Large intestine (tissue), 3 donors: ENCODE results near the gene GYPA. TPM values are rescaled to one million over a fixed set of nuclear protein-coding genes. Genes with fewer than 3 reads are reported as not detected.
A peak's percentile ranks its signal among the peaks of the same experiment; 100 is the strongest.
"Not testable (repeated sequence)": the region's sequence is repeated elsewhere in the genome, so short reads cannot be mapped to it uniquely, and the experiment has no call there.

ENCODE experiments used
- DNase-seq, 2 donors: peaks; one replicate each; pipeline versions ENCODE4 v3.0.0 to v3.0.0-alpha.2; 2013
- H3K27ac ChIP-seq: one replicate; pipeline ENCODE4 v1.5.1; 2013; ENCODE audit warnings: low read length
- H3K27me3 ChIP-seq: 2 replicates; pipeline ENCODE4 v1.6.1; 2013; ENCODE audit warnings: low read length; ENCODE audit not compliant: control insufficient read depth, insufficient read depth
- H3K36me3 ChIP-seq: 2 replicates; pipeline ENCODE4 v1.6.1; 2013; ENCODE audit warnings: low read length; ENCODE audit not compliant: control insufficient read depth, insufficient read depth
- H3K4me1 ChIP-seq: one replicate; pipeline ENCODE4 v1.6.1; 2013; ENCODE audit warnings: low read length; ENCODE audit not compliant: control insufficient read depth, insufficient read depth
- H3K4me3 ChIP-seq: one replicate; pipeline ENCODE4 v1.5.1; 2013; ENCODE audit warnings: low read length
- H3K9me3 ChIP-seq: one replicate; pipeline ENCODE4 v1.6.1; 2013; ENCODE audit warnings: mild to moderate bottlenecking, low read depth, low read length, moderate library complexity; ENCODE audit not compliant: control insufficient read depth
- WGBS: methylation state at CpG from one replicate; pipeline ENCODE4 v1.1.5; 2013; ENCODE audit warnings: low lambda C conversion rate; ENCODE audit not compliant: insufficient coverage; 5-methylcytosine and 5-hydroxymethylcytosine counted together
- polyA plus RNA-seq: library from polyadenylated mRNA; unstranded; fragments of 120-200 nt; gene quantifications from one replicate; pipeline ENCODE4 v1.2.1, GENCODE V29; 2013

The GYPA gene
- polyA plus RNA-seq, 1 donor, result 3.5 TPM

DNA sequence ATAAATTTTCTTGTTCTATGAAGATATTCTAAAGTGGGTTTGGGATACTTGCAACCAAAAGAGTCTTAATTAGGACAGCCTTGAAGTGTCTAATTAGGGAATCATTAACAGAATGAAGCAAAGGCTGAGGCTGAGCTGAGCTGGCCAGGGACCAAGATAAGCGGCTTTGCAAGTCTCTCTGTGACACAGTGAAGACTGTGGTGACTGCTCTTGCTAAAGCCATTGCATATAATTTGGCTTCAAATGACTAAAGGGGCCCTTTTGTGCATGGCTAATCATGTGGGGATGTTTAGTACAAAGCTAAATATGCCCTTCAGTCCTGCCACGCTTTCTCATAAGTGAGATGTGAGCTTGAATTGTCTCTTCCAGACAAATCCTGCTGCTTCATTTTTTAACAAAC, 31.2 kb upstream of the GYPA start:
- no peak overlapping the region for H3K27ac ChIP-seq
- H3K27me3 ChIP-seq, result no peaks in the 10 kb centered on the region
- no peaks in the 10 kb centered on the region for H3K36me3 ChIP-seq
- H3K9me3 ChIP-seq, result no peaks in the 10 kb centered on the region
- no peaks in the 10 kb centered on the region for H3K4me1 ChIP-seq
- H3K4me3 ChIP-seq, result no peak overlapping the region
- WGBS, result no CpG with 5 or more reads among the region's 2 CpGs
- no peak for DNase-seq

DNA sequence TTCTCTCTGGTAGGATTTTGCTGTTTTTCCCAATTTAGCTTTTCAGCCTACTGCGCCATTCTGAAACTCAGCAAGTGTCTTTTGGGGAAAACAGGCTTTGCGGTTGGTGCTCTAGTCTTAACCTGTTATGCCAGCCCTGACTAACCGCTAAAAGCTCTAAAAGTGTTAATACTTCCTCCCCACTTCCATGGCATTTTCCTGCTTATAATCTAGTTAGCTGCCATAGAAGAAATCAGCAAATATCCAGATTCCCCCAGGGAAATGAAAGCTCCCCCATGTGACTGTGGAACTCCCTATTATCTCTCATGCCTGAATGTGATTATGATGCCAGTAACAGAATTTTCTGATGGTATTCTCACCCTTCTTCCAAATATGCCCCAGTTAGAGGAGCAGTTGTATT, 28.7 kb upstream of the GYPA start:
- Histone ChIP-seq H3K4me1 (no peaks in the 10 kb centered on the region), H3K9me3 (no peaks in the 10 kb centered on the region), H3K4me3 (no peak overlapping the region), H3K27ac (no peak overlapping the region), H3K36me3 (no peaks in the 10 kb centered on the region), H3K27me3 (no peaks in the 10 kb centered on the region)
- WGBS, result no CpG with 5 or more reads among the region's 3 CpGs
- DNase-seq, result no peak

DNA sequence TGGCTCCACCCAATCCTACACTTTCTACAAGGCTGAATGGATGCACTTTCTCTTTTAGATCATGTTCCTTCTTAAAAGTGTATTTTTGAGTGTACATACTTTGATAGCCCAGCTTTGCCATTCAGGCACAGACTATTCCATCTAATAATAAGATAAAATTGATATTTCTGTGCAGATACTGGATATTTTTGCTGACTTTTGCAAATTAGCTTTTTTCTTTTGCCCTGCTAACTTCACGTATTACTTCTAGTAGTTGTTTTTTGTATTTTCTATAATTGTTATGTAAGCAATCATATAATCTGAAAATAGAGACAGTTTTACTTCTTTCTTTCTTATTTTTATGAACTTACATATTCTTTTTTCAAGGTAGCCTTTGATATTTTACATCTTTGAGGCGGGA, 13.5 kb upstream of the GYPA start:
- DNase-seq, result no peak
- Histone ChIP-seq H3K27ac (no peak overlapping the region), H3K36me3 (no peaks in the 10 kb centered on the region), H3K27me3 (no peaks in the 10 kb centered on the region), H3K4me1 (no peaks in the 10 kb centered on the region), H3K9me3 (no peaks in the 10 kb centered on the region), H3K4me3 (no peak overlapping the region)
- 100% methylated on average over 1 of the region's 2 CpGs for WGBS

DNA sequence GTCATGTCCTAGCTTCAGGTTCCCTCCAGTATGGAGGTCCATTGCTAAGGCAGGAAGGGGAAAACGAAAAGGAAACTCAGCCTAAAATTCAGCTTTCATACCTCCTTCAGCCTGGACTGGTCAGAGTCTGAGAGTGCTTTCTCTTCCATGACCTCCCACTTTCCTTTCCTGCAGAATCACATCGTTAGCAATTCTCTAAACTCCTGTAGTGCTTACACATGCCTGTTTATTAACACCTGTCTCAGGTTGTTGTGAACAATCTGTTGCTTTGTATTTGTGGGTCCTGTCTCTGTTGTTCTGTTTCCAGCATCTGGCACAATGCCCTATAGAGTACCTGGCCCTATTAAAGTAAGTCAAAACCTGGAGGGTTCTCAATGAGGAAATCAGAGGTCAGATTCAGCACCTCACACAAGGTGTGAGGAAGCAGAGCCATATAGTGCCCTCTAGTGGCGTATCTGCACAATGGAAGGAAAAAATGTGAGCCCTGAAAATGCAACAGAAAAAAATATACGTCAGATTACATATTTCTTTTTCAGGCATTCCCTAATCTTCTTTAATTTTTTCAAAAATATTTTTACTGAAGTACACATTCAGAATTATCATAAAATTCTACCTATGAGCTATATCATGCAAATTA, 2.3 kb upstream of the GYPA start:
- H3K27me3 ChIP-seq, H3K4me1 ChIP-seq, H3K4me3 ChIP-seq, H3K9me3 ChIP-seq, H3K36me3 ChIP-seq, H3K27ac ChIP-seq: not testable (repeated sequence)
- 0% methylated on average over 1 of the region's 4 CpGs for WGBS
- DNase-seq, result peak in 1 of 2 donors; percentile 2

DNA sequence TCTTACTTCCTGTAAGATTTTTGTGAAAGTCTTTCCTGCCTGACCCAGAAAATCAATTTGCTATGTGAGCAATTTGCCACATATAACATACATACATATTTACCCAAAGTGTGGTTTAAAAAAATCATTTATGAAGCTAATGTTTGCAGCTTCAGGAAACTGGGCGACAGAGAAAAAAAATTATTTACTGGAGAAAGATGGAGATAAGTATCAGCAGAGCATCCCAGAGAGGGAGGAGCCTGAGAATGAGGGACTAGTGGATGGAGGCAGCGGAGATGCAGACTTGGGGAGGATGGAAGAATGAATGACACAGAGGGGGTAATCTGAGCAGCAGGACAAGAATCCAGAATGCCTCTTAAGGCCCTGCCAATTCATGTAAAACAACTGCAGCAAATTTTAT, 975 bp upstream of the GYPA start:
- H3K9me3 ChIP-seq, result no peaks in the 10 kb centered on the region
- no peak overlapping the region for H3K27ac ChIP-seq
- no peaks in the 10 kb centered on the region for H3K4me1 ChIP-seq
- no peaks in the 10 kb centered on the region for H3K36me3 ChIP-seq
- no peak overlapping the region for H3K4me3 ChIP-seq
- DNase-seq, result no peak
- no peaks in the 10 kb centered on the region for H3K27me3 ChIP-seq
- 80% methylated on average over 1 of the region's 2 CpGs for WGBS

DNA sequence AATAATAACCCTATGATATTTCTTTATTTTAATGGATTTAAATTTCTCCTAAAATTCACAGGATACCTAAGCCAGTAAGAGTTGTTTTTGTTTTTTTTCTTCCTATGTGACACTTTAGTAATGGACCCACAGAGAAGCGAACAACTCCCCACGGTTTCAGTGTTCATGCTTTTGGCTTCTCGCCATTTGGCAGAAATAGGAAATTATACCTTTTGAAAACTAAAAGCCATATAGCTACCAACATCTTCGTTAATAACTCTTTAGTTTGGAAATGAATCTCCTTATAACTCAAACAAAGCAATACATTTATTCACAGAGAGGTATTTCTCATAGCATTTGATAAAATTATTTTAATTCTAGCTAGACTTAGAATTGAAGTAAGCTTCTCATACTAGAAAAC, 527 bp downstream of the GYPA start:
- H3K36me3 ChIP-seq, H3K4me3 ChIP-seq, H3K27ac ChIP-seq, H3K9me3 ChIP-seq, DNase-seq, H3K27me3 ChIP-seq, H3K4me1 ChIP-seq: not testable (repeated sequence)
- WGBS, result 90% methylated on average over 2 of the region's 4 CpGs

DNA sequence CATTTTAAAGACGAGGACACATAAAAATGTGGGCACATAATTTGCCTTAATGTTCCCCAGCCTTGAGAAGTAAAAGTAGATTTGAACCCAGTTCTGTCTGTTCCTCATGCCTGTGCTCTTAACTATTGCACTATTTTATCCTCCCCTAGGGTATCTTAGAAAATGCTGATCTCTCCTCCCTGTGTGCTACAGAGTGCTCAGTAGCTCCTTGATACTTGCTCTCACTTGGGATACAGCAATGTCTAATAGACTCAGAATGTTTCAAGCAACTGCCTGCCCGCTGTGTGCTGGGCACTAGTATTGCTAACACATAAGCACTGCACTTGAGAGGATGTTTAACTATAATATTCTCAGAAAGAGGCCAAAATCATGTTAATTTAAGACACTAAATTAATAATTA, 971 bp downstream of the GYPA start:
- H3K36me3 ChIP-seq, H3K9me3 ChIP-seq, H3K27me3 ChIP-seq, H3K4me1 ChIP-seq, DNase-seq, H3K27ac ChIP-seq, H3K4me3 ChIP-seq: not testable (repeated sequence)
- no CpG with 5 or more reads among the region's 2 CpGs for WGBS

DNA sequence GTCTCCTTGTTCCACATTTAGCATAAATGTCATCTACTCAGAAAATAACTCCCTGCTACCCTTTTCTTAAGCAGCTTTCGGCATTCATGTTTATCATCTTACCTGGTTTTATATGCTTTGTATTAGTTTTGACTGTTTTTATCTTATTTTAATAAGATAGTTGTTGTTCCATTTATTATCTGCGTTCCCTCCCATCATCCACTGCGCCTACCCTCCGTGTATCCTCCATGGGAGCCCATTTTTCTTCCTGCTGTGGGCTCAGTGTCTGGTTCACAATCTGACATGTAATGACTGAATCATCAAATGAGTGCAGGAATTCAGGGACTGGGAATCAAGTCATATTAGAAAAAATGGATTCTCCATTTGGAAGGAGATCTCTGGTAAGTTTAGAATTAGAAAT, 2.3 kb downstream of the GYPA start:
- not testable (repeated sequence) for H3K36me3 ChIP-seq, H3K27ac ChIP-seq, H3K9me3 ChIP-seq, DNase-seq, H3K27me3 ChIP-seq, H3K4me1 ChIP-seq, H3K4me3 ChIP-seq
- 86% methylated on average over 1 of the region's 4 CpGs for WGBS

DNA sequence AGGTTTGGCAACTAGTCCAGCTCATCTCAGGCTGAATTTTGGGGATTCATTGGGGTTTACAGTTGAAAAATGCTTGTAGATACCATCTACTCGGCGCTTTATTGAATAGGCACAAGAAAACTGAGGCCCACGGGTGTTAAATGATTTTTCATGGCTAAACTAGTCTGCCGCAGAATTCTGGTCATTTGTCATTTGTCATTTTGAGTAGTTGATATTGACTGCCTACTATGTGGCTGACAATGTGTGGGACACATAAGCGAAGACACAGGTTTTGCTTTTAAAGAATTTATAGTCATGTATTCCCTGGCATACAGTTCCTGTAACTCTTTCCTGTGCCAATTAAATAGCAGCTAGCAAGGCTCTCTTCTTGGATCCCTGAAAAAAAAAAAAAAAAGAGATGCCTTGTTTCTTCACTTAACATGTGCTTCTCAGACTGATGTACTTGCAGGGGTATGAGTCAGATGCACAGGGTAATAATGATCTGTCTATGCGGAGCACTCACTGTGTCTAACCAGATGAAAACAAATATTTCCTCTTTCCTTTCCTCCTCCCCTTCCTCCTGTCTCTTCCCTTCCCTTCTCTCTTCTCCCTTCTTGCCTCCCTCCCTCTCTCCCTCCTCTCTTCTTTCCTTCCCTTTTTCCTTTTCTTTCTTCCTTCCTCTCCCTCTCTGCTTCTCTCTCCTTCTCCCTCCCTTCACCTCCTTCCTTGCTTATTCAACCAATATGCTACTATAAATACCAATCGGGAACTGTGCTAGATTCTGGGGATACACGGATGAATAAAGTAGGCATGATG, 3.2 kb downstream of the GYPA start:
- H3K4me1 ChIP-seq, H3K36me3 ChIP-seq, H3K9me3 ChIP-seq, H3K4me3 ChIP-seq, H3K27me3 ChIP-seq, H3K27ac ChIP-seq, DNase-seq: not testable (repeated sequence)
- WGBS, result 55% methylated on average over 2 of the region's 8 CpGs

DNA sequence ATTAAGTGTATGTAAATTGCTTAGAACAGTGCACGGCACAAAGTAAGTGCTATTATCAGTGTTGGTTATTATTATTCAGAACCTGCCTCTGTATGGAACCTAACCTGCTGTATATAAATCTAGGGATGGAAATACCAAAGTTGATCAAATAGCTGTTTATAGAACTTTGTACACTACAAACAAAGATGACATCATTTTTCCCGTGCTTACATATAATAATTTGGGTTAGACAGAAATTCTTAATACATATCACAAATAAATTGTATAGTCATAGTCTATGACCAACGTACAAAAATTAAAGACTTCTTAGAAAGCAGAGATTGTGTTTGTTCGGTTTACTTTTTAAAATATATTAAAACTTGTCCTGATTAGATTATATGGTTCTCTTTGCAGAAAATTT, 4.3 kb downstream of the GYPA start:
- not testable (repeated sequence) for H3K27me3 ChIP-seq, H3K4me1 ChIP-seq, H3K27ac ChIP-seq, H3K36me3 ChIP-seq, DNase-seq, H3K4me3 ChIP-seq, H3K9me3 ChIP-seq
- 100% methylated on average over 3 of the region's 4 CpGs for WGBS

DNA sequence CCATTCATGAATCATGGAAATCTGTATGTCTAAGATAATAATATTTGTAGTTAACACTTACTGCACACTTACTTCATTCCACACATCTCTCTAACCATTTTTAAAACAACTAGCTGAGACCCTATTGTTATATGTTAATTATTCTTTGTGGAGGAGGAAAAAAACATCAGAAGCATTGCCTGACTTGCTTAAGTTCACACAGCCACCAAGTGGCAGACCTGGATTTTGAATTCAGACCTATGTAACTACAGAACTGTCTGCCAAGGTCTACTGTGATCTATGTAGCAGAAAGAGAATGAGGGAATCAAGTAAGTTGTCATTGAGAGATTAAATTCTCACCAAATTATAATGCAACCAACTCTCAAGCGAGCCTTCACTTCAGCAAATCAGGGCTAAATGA, 10.4 kb downstream of the GYPA start:
- H3K4me3 ChIP-seq, H3K27me3 ChIP-seq, H3K27ac ChIP-seq, H3K9me3 ChIP-seq, H3K4me1 ChIP-seq, H3K36me3 ChIP-seq, DNase-seq: not testable (repeated sequence)
- no CpG with 5 or more reads among the region's 1 CpG for WGBS
